Measurements from ENCODE around the gene TBKBP1.
"Not testable (repeated sequence)": the region's sequence is repeated elsewhere in the genome, so short reads cannot be mapped to it uniquely, and the experiment has no call there.

TBKBP1 gene

GRCh38 chr17:47735139-47735464 is 41.1 kb downstream of the TBKBP1 start:
- no peak for DNase-seq

- DNase-seq = no peak
Observed at GRCh38 chr17:47735536-47736011, 41.6 kb downstream of the TBKBP1 start.

DNA sequence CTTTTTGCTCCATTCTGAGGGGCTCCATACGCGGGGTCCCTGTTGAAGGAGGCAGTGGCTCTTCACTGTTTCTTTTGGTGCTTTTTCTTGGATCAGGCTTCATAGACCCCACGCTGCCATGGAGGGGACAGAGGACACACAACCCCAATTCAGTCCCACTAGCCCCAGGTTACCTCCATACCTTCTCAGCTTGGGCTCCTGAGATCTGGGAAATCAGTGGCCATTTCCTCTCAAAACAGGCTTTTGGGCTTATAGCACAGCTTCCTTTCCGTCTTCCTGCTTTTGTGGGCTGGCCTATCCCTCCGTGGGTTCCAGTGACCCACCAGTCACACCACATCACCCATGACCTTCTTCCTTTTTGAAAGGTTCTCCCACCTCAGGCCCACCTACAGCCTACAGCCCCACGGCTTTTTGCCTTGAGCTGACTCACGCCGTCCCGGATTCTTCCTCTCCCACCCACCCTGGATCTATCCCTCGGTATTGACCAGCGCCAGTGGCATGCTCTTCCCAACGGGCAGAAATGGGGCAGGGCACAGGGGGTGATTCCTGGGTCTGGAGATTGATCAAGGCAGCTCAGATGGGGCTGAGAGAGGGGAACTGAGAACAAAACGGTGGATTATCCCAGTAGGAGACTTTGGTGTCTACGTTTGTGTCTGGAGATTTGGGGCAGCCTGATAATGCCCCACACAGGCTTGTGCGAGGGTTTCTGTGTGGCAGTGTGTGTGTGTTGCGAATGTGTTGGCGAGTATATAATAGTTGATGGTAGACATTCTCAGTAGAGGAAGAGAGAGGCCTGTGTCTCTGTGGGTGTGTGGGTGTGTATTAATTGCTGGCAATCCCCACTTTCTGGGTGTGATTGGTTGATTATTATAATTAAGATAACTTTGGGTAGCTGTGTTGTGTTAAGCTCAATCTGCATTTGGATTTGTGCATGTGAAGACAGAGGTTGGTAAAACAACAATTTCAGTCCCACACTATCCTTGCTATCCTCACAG is 42.8 kb downstream of the TBKBP1 start:
- no peak for DNase-seq

GRCh38 chr17:47738178-47738577 is 44.2 kb downstream of the TBKBP1 start:
- DNase-seq = no peak

- DNase-seq = no peak
Observed at GRCh38 chr17:47739150-47739549, 45.2 kb downstream of the TBKBP1 start.

DNA sequence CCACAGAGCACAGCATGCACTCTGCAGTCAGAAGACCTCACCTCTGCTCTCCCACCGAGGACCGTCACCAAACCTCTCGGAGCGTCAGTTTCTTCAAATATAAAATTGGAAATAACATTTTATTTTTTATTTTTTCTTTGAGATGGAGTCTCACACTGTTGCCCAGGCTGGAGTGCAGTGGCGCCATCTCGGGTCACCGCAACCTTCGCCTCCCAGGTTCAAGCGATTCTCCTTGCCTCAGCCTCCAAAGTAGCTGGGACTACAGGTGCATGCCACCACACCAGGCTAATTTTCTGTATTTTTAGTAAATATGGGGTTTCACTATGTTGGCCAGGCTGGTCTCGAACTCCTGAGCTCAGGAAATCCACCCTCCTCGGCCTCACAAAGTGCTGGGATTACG is 46.0 kb downstream of the TBKBP1 start:
- DNase-seq = not testable (repeated sequence)

DNA sequence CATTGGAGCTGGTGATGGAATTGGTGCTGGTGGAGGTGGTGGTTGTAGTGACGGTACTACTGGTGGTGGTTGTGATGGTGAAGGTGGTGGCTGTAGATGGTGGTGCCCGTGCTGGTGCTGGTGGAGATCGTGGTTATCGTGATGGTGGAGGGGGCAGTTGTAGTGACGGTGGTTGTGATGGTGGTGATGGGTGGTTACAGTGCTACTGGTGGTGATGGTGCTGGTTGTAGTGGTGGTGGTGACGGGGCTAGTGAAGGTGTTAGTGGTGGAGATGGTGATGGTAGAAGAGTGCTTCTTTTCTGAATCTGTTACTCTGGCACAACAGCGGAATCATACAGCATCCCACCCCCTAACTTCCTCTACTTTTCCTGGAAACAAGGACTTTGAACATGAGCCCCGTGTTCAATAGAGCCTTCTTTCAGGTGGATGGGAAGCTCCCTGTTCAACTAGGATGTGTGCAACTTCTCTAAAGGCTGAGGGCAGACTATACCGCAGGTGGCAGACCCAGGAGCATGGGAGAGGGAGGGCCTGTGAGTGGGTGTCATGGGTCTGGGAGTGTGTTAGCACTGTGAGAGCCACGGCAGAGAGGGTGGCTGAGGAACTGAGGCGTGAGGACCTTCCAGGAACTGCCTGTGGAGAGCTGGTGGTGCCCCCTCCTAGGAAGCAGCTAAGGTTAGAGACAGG is 47.3 kb downstream of the TBKBP1 start:
- no peak for DNase-seq

DNA sequence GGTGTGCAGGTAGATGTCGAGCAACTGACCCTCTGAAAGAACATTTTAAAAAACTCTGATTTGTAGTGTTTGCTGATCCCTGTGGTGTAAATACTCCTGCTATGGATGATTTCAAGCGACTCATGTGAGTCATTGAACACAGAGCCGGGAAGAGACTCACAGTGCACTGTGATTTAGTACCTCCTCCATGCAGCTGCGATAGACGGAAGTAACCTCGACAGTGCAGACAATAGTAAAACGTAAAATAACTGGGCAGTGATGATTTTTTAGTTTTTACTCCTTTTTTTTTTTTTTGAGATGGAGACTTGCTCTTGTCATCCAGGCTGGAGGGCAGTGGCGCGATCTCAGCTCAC is 47.8 kb downstream of the TBKBP1 start:
- DNase-seq = no peak

GRCh38 chr17:47742319-47743181 is 48.6 kb downstream of the TBKBP1 start:
- DNase-seq = peak in 1 of 2 donors; percentile 29

DNA sequence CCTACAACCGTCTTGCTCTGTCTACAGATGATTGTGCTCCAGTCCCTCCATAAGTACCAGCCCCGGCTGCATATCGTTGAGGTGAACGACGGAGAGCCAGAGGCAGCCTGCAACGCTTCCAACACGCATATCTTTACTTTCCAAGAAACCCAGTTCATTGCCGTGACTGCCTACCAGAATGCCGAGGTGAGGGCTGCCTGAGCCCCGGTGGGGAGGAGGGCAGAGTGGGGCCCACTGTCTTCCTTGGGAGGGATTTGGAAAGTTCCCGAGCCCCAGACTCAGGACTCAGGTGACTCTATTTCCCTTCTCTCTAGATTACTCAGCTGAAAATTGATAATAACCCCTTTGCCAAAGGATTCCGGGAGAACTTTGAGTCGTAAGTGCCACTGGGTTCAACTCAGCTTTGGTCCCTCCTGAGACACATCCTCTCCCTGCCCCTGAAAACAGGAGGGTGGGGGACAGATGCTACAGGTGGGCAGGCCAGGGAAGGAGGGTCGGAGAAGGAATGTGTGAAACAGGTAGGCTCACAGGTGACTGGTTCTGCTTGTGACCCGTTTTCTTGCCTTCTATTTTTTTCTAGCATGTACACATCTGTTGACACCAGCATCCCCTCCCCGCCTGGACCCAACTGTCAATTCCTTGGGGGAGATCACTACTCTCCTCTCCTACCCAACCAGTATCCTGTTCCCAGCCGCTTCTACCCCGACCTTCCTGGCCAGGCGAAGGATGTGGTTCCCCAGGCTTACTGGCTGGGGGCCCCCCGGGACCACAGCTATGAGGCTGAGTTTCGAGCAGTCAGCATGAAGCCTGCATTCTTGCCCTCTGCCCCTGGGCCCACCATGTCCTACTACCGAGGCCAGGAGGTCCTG is 50.4 kb downstream of the TBKBP1 start:
- DNase-seq = no peak

GRCh38 chr17:47745037-47745380 is 51.0 kb downstream of the TBKBP1 start:
- no peak for DNase-seq

DNA sequence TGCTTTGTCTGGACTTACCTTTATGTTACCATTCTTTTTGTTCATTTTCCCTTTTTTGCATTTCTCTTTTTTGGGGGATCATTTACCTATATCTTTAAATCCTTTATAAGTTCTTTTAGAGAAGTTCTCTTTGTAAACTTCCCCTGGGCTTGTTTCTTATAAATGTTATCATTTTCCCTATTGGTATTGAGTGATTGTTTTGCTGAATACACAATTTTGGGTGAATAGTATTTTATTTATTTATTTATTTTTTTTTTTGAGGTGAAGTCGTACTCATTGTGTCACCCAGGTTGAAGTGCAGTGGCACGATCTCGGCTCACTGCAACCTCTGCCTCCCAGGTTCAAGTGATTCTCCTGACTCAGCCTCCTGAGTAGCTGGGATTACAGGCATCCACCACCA is 57.5 kb downstream of the TBKBP1 start:
- no peak for DNase-seq

GRCh38 chr17:47757386-47757785 is 63.4 kb downstream of the TBKBP1 start:
- no peak for DNase-seq

- no peak for DNase-seq
Observed at GRCh38 chr17:47760409-47761140, 66.6 kb downstream of the TBKBP1 start.
